Heart left ventricle (tissue), 13 donors: ENCODE results near the gene SLC25A4.

Experiments
- POLR2A ChIP-seq, 2 donors: fragments of 450-650 bp; IDR thresholded peaks; one replicate each; pipeline ENCODE4 v1.6.1; 2017; ENCODE audit warnings: antibody characterized with exemption in 2 of 2, mild to moderate bottlenecking in 2 of 2, moderate library complexity in 2 of 2
- TF ChIP-seq, protein P1 (sequence below), 12 donors: fragments of 200-600 bp; sonication (generic) in 4 of 12; IDR thresholded peaks; one replicate each; pipeline versions ENCODE4 v1.5.0 to v1.8.0; 2018 to 2022; ENCODE audit warnings: antibody characterized with exemption in 12 of 12, mild to moderate bottlenecking in 5 of 12
- donor health status: ischemic (EF 13 %, LVEDD 7.1; RV severe dilation, severe dysfunction).
- donor health status: DM: no; HTN: yes; CAD: no.
- donor health status: DM: no; HTN: no; CAD: no.
- donor health status: ischemic (EF 25% LVEDD 6.9; RV normal size, moderate dysfunction).
- donor health status: ischemic (EF 25% LVEDD 5.7; RV mildly dilated, moderate dysfunction).
- donor health status: ischemic (EF 35%, LVEDD 5.7; RV mildly dilated, moderate dysfunction).
- donor health status: nonischemic (EF 11% LVEDD 7.7; RV severe dilation, severe dysfunction).
- donor health status: DM: yes; HTN: yes; CAD: no.
- donor health status: PGD.
- donor health status: ischemic (EF 29% LVEDD 5.4; RV normal size, mild dysfunction).
- donor health status: nonischemic (EF 23%, LVEDD 6.1; RV moderate dilation, normal function).

- TF ChIP-seq, protein P1, sequence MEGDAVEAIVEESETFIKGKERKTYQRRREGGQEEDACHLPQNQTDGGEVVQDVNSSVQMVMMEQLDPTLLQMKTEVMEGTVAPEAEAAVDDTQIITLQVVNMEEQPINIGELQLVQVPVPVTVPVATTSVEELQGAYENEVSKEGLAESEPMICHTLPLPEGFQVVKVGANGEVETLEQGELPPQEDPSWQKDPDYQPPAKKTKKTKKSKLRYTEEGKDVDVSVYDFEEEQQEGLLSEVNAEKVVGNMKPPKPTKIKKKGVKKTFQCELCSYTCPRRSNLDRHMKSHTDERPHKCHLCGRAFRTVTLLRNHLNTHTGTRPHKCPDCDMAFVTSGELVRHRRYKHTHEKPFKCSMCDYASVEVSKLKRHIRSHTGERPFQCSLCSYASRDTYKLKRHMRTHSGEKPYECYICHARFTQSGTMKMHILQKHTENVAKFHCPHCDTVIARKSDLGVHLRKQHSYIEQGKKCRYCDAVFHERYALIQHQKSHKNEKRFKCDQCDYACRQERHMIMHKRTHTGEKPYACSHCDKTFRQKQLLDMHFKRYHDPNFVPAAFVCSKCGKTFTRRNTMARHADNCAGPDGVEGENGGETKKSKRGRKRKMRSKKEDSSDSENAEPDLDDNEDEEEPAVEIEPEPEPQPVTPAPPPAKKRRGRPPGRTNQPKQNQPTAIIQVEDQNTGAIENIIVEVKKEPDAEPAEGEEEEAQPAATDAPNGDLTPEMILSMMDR (IDR thresholded peaks at IDR 0.05) = no peak
- TF ChIP-seq POLR2A (IDR thresholded peaks at IDR 0.05) = no peak
Measured at GRCh38 chr4:185109736-185110135, 33.3 kb upstream of the SLC25A4 start.
